T follicular helper cell (primary cell): ENCODE data around the gene CDCP2.

Experiments used
- DNase-seq: peaks from one replicate; pipeline ENCODE4 v3.0.0-alpha.2; 2020; ENCODE audit warnings: low read depth

CDCP2 gene

GRCh38 chr1:54094001-54094729, 58.6 kb downstream of the CDCP2 start:
- DNase-seq: no peak

GRCh38 chr1:54091666-54092065, 61.1 kb downstream of the CDCP2 start:
- no peak for DNase-seq

- no peak for DNase-seq
Observed at GRCh38 chr1:54088385-54088784, 64.4 kb downstream of the CDCP2 start.

GRCh38 chr1:54086754-54087153, 66.0 kb downstream of the CDCP2 start:
- no peak for DNase-seq

- no peak for DNase-seq
Observed at GRCh38 chr1:54084794-54085193, 68.0 kb downstream of the CDCP2 start.
